Gastroesophageal sphincter (tissue), 3 donors: ENCODE measurements around the gene SVOPL.

ENCODE experiments used
- EP300 ChIP-seq: sonication (generic); formaldehyde crosslinking; IDR thresholded peaks from one replicate; pipeline ENCODE4 v1.6.1; 2017; ENCODE audit warnings: antibody characterized with exemption, mild to moderate bottlenecking
- POLR2A ChIP-seq, 2 donors: fragments of 450-650 bp; IDR thresholded peaks; one replicate each; pipeline ENCODE4 v1.6.1; 2017; ENCODE audit warnings: antibody characterized with exemption in 2 of 2, mild to moderate bottlenecking in 2 of 2, moderate library complexity in 1 of 2
- TF ChIP-seq, protein P1 (sequence below), 4 experiments: fragments of 200-600 bp in 2 of 4; fragments of 450-650 bp in 2 of 4; sonication (generic) in 1 of 4; IDR thresholded peaks; one replicate each; pipeline ENCODE4 v1.5.1; 2017 to 2019; ENCODE audit warnings: antibody characterized with exemption in 4 of 4, mild to moderate bottlenecking in 2 of 4, moderate library complexity in 2 of 4

DNA sequence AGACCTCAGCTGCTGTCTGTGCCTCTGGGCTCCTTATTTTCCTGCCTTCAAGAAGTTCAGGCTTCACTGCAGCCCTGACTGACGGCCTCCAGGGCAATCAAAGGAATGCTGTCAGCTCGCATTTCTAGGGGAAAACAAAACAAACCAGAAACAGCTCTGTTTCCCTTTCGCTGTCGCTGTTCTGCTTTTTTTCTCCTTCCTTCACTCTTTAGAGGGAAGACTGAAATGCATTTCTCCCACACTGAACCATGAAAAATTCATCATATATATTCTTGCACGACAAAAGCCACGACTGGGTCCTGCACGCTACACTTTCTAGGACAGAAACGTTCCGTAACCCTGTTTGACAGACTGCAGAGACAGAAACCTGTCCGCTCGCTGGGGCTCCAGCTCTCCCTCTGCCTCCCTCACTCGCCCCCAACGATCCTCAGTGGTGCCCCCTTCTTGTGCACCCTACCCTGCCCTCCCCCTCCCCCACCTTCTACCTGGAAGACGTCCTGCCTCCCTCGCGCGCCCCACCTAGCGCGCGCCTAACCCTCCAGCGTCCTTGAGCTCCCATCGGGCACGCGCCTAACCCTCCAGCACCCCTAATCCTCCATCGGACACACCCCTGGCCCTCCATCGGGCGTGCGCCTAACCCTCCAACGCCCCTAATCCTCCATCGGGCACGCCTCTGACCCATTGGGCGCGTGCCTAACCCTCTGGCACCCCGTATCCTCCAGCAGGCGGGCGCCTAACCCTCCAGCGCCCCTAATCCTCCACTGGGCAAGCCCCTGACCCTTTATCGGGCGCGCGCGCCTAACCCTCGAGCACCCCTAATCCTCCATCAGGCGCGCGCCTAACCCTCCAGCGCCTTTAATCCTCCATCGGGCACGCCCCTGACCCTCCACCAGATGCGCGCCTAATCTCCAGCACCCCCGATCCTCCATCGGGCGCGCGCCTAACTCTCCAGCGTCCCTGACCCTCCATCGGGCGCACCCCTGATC lies 37.1 kb downstream of the SVOPL start:
- TF ChIP-seq, protein P1, sequence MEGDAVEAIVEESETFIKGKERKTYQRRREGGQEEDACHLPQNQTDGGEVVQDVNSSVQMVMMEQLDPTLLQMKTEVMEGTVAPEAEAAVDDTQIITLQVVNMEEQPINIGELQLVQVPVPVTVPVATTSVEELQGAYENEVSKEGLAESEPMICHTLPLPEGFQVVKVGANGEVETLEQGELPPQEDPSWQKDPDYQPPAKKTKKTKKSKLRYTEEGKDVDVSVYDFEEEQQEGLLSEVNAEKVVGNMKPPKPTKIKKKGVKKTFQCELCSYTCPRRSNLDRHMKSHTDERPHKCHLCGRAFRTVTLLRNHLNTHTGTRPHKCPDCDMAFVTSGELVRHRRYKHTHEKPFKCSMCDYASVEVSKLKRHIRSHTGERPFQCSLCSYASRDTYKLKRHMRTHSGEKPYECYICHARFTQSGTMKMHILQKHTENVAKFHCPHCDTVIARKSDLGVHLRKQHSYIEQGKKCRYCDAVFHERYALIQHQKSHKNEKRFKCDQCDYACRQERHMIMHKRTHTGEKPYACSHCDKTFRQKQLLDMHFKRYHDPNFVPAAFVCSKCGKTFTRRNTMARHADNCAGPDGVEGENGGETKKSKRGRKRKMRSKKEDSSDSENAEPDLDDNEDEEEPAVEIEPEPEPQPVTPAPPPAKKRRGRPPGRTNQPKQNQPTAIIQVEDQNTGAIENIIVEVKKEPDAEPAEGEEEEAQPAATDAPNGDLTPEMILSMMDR (IDR thresholded peaks at IDR 0.05): no peak
- TF ChIP-seq POLR2A (IDR thresholded peaks at IDR 0.05) (no peak), EP300 (no peak)
